Measurements from ENCODE around the gene CAPZB.

Gene CAPZB

GRCh38 chr1:19365721-19366120 is 119.6 kb downstream of the CAPZB start:
- ATAC-seq, result no peak

GRCh38 chr1:19363536-19364152 is 121.7 kb downstream of the CAPZB start:
- ATAC-seq, result no peak

GRCh38 chr1:19361611-19362147 is 123.7 kb downstream of the CAPZB start:
- no peak for ATAC-seq

GRCh38 chr1:19360843-19361610 is 124.3 kb downstream of the CAPZB start:
- no peak for ATAC-seq

- ATAC-seq, result no peak
These were observed 124.9 kb downstream of the CAPZB start for GRCh38 chr1:19360432-19360831.

GRCh38 chr1:19360016-19360415 is 125.3 kb downstream of the CAPZB start:
- no peak for ATAC-seq

GRCh38 chr1:19359357-19359756 is 126.0 kb downstream of the CAPZB start:
- ATAC-seq, result no peak

- ATAC-seq, result no peak
These were observed 126.6 kb downstream of the CAPZB start for GRCh38 chr1:19358710-19359109.

- no peak for ATAC-seq
These were observed 127.9 kb downstream of the CAPZB start for GRCh38 chr1:19357299-19357986.

- no peak for ATAC-seq
These were observed 129.1 kb downstream of the CAPZB start for GRCh38 chr1:19356266-19356665.

- ATAC-seq, result no peak
These were observed 130.8 kb downstream of the CAPZB start for GRCh38 chr1:19354531-19354981.

GRCh38 chr1:19353596-19353995 is 131.7 kb downstream of the CAPZB start:
- no peak for ATAC-seq

- ATAC-seq, result no peak
These were observed 132.5 kb downstream of the CAPZB start for GRCh38 chr1:19352839-19353238.

GRCh38 chr1:19351873-19352272 is 133.5 kb downstream of the CAPZB start:
- ATAC-seq, result no peak

GRCh38 chr1:19350566-19350965 is 134.8 kb downstream of the CAPZB start:
- ATAC-seq, result no peak

GRCh38 chr1:19349999-19350398 is 135.3 kb downstream of the CAPZB start:
- ATAC-seq, result no peak

GRCh38 chr1:19348441-19349198 is 136.7 kb downstream of the CAPZB start:
- no peak for ATAC-seq

- no peak for ATAC-seq
These were observed 137.7 kb downstream of the CAPZB start for GRCh38 chr1:19347533-19348172.

- no peak for ATAC-seq
These were observed 139.3 kb downstream of the CAPZB start for GRCh38 chr1:19346026-19346425.

GRCh38 chr1:19345391-19345790 is 139.9 kb downstream of the CAPZB start:
- ATAC-seq, result no peak

- ATAC-seq, result no peak
These were observed 140.5 kb downstream of the CAPZB start for GRCh38 chr1:19344831-19345230.

- peak in 1 of 2 donors; percentile 65 for ATAC-seq
These were observed 140.9 kb downstream of the CAPZB start for GRCh38 chr1:19344372-19344810.

Measured in activated CD4-positive, CD25-positive, alpha-beta regulatory T cell treated with anti-CD3 and anti-CD28 coated beads, Interleukin-2, amount 50 U/mL, for 24 hours (primary cell).